Neural progenitor cell (in vitro differentiated cells): ENCODE data around the gene GSK3A. TPM values are rescaled to one million over a fixed set of nuclear protein-coding genes. Genes with fewer than 3 reads are reported as not detected.

Experiments
- DNase-seq: peaks from one replicate; pipeline ENCODE4 v3.0.0-alpha.2; 2016; ENCODE audit warnings: low spot score
- H2AFZ ChIP-seq: fragments of 200-600 bp; sonication (generic); replicated peaks from 2 replicates; pipeline ENCODE4 v1.6.1; 2016; ENCODE audit warnings: antibody characterized with exemption
- H3F3A ChIP-seq: fragments of 200-600 bp; sonication (generic); 2 replicates; pipeline ENCODE4 v1.6.1; 2016; ENCODE audit warnings: antibody characterized with exemption, low read depth
- H3K27ac ChIP-seq: fragments of 200-600 bp; sonication (generic); 2 replicates; pipeline ENCODE4 v1.5.1; 2016; ENCODE audit warnings: mild to moderate bottlenecking
- H3K27me3 ChIP-seq: fragments of 200-600 bp; sonication (generic); 2 replicates; pipeline ENCODE4 v1.6.1; 2016; ENCODE audit warnings: mild to moderate bottlenecking, moderate library complexity
- H3K36me3 ChIP-seq: fragments of 200-600 bp; sonication (generic); 2 replicates; pipeline ENCODE4 v1.5.1; 2016
- H3K4me1 ChIP-seq: fragments of 200-600 bp; sonication (generic); 2 replicates; pipeline ENCODE4 v1.6.1; 2016; ENCODE audit warnings: mixed run types
- H3K4me2 ChIP-seq: fragments of 200-600 bp; sonication (generic); 2 replicates; pipeline ENCODE4 v1.6.1; 2016
- H3K4me3 ChIP-seq: fragments of 200-600 bp; sonication (generic); 2 replicates; pipeline ENCODE4 v1.5.1; 2016
- H3K79me2 ChIP-seq: fragments of 200-600 bp; sonication (generic); 2 replicates; pipeline ENCODE4 v1.6.1; 2016; ENCODE audit warnings: low read depth
- H3K9ac ChIP-seq: fragments of 200-600 bp; sonication (generic); 2 replicates; pipeline ENCODE4 v1.6.1; 2016
- H3K9me3 ChIP-seq: fragments of 200-600 bp; sonication (generic); 2 replicates; pipeline ENCODE4 v1.5.1; 2016; ENCODE audit warnings: low read depth
- H4K20me1 ChIP-seq: fragments of 200-600 bp; sonication (generic); 2 replicates; pipeline ENCODE4 v1.6.1; 2016; ENCODE audit warnings: low read depth
- H3K27ac Mint-ChIP-seq: 3 replicates; pipeline ENCODE4 v1.8.0; 2021; ENCODE audit warnings: mixed read lengths
- H3K27me3 Mint-ChIP-seq: 2 replicates; pipeline ENCODE4 v1.8.0; 2022; ENCODE audit warnings: low read depth, mild to moderate bottlenecking, inconsistent platforms, moderate library complexity, mixed read lengths; ENCODE audit not compliant: insufficient read depth
- H3K36me3 Mint-ChIP-seq: 3 replicates; pipeline ENCODE4 v1.8.0; 2021; ENCODE audit warnings: mixed read lengths
- H3K4me1 Mint-ChIP-seq: 3 replicates; pipeline ENCODE4 v1.8.0; 2021; ENCODE audit warnings: mixed read lengths
- H3K4me3 Mint-ChIP-seq: 3 replicates; pipeline ENCODE4 v1.8.0; 2021; ENCODE audit warnings: mild to moderate bottlenecking, moderate library complexity, mixed read lengths
- H3K9me3 Mint-ChIP-seq: 3 replicates; pipeline ENCODE4 v1.8.0; 2020; ENCODE audit warnings: mixed read lengths
- EZH2 ChIP-seq: fragments of 200-600 bp; sonication (generic); IDR thresholded peaks from 2 replicates; pipeline ENCODE4 v1.6.1; 2017; ENCODE audit warnings: antibody characterized with exemption, mild to moderate bottlenecking, moderate library complexity
- EZH2phosphoT487 ChIP-seq: fragments of 200-600 bp; sonication (generic); IDR thresholded peaks from 2 replicates; pipeline ENCODE4 v1.6.1; 2017; ENCODE audit warnings: antibody characterized with exemption
- total RNA-seq: library from RNA; depleted of rRNA; stranded (reverse); fragments of >200 nt; gene quantifications from 2 replicates; pipeline ENCODE4 v1.2.3, GENCODE V29; 2015; ENCODE audit warnings: low replicate concordance
- TF ChIP-seq, protein P1 (sequence below): fragments of 200-600 bp; sonication (generic); IDR thresholded peaks from 2 replicates; pipeline ENCODE4 v1.5.1; 2017; ENCODE audit warnings: antibody characterized with exemption, mild to moderate bottlenecking

The GSK3A gene
- total RNA-seq, 1 donor from 2014 or later: 22.5 TPM

DNA sequence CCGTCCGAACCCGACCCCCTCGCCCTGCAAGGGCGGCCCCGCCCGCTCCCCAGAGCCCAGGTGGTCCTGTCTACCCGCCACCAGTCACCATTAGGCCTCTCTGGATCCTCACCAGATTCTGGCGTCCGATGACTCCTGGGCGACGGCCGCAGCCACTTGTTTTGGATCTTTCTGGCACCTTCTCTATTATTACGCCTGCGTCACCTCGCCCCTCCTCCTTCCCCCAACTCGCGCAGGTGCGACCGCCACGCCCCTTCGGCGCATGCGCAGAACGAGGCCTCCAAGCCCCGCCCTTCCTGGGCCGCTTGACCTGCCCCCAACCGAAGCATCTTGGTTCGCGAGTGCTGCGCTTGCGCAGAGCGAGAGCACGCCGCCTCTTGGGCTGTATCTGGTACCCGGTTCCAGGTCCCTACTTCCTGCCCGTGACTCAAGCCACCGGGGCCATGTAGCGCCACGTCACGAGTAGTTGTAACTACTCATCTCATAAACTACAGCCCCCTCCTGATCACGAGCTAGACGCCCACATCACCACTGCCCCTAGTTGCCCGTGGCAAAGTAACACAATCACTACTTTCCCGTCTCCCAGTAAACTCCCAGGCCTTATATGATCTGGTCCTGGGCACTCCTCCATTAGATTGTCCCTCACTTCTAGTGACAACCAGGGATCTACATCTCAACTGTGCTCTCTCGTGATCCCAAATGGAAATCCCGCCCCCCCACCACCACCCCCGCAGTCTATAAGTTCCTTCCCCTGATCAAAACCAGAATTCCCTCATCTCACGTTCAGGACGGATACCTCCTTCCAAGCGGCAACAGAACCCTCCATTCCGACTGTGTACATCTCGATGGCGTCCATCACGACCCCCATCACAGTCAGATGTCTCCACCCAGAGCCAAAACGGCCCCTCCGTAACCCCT is 24.6 kb downstream of the GSK3A start, which contains the start of gene DEDD2:
TSS of gene DEDD2 (minus strand) at position 158 of the 918 bp plus-strand sequence. CDS start 670 bp downstream, outside the sequence.
- peaks cover 4% of the 10 kb centered on the region for H3K36me3 ChIP-seq
- Mint-ChIP-seq H3K27me3 (peaks cover 5% of the 10 kb centered on the region), H3K9me3 (no peaks in the 10 kb centered on the region), H3K27ac (peak within 1 kb of the TSS; percentile 95), H3K4me3 (peak within 1 kb of the TSS; percentile 96), H3K36me3 (peaks cover 10% of the 10 kb centered on the region), H3K4me1 (peaks cover 36% of the 10 kb centered on the region)
- H3K4me3 ChIP-seq: peak within 1 kb of the TSS; percentile 77
- H3K27me3 ChIP-seq: no peaks in the 10 kb centered on the region
- peak within 1 kb of the TSS; percentile 55 for H2AFZ ChIP-seq
- H3K27ac ChIP-seq: peak within 1 kb of the TSS; percentile 89
- H3K4me1 ChIP-seq: peaks cover 28% of the 10 kb centered on the region
- H3K79me2 ChIP-seq: peaks cover 77% of the 10 kb centered on the region
- DNase-seq: peak; percentile 96
- peak within 1 kb of the TSS; percentile 84 for H3K4me2 ChIP-seq
- H3K9ac ChIP-seq: peak within 1 kb of the TSS; percentile 62
- peaks cover 24% of the 10 kb centered on the region for H3F3A ChIP-seq
- TF ChIP-seq EZH2phosphoT487 (no peak), EZH2 (no peak)
- TF ChIP-seq, protein P1, sequence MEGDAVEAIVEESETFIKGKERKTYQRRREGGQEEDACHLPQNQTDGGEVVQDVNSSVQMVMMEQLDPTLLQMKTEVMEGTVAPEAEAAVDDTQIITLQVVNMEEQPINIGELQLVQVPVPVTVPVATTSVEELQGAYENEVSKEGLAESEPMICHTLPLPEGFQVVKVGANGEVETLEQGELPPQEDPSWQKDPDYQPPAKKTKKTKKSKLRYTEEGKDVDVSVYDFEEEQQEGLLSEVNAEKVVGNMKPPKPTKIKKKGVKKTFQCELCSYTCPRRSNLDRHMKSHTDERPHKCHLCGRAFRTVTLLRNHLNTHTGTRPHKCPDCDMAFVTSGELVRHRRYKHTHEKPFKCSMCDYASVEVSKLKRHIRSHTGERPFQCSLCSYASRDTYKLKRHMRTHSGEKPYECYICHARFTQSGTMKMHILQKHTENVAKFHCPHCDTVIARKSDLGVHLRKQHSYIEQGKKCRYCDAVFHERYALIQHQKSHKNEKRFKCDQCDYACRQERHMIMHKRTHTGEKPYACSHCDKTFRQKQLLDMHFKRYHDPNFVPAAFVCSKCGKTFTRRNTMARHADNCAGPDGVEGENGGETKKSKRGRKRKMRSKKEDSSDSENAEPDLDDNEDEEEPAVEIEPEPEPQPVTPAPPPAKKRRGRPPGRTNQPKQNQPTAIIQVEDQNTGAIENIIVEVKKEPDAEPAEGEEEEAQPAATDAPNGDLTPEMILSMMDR: no peak
- peaks cover 53% of the 10 kb centered on the region for H4K20me1 ChIP-seq
- H3K9me3 ChIP-seq: no peaks in the 10 kb centered on the region

DNA sequence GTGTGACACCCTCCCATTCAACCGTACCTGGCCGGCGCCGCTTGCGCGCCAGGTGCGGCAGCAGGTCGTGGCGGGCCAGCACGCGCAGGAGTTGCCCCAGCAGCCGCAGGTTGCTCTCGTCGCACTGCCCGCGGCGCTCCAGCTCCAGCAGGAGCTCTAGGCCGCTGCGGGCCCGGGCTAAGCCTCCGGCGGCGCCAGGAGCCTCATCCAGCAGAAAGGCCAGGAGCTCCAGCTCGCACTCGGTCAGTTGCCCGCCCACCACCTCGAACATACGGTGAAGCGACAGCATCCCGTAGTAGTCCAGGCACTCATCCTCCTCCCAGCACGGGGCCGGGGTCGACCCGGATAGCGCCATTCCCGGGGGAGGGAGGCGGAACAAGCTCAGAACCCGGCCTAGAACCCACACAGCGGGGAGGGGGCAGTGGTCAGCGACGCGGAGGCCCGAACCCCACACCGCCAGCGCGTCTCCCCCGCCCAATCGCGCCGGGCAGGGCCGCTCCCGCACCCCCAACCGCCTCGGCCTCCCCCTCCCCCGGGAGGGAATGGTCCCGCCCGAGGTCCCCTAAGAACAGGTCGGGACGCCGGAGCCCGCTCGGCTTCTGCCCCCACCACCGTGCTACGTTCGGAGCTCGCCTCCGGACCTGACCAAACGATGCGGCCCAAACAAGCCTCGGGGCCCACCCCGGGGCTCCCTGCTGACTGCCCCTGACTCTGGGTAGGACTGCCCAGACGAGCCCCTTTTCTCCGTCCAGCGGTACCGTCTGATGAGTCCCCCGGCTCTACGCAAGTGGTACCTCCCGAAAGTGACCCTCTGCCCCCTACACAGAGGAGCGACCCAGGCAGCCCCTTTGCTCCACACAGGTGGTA is 25.5 kb downstream of the GSK3A start:
- DNase-seq: peak; percentile 89
- Histone ChIP-seq H3K4me2 (peak overlapping the region; percentile 84), H2AFZ (peak overlapping the region; percentile 51), H3K27me3 (no peaks in the 10 kb centered on the region), H3K4me1 (peaks cover 28% of the 10 kb centered on the region), H3F3A (peaks cover 24% of the 10 kb centered on the region), H3K9ac (peak overlapping the region; percentile 62), H4K20me1 (peaks cover 56% of the 10 kb centered on the region), H3K79me2 (peaks cover 76% of the 10 kb centered on the region), H3K36me3 (peaks cover 4% of the 10 kb centered on the region), H3K9me3 (no peaks in the 10 kb centered on the region), H3K27ac (peak overlapping the region; percentile 89), H3K4me3 (peak overlapping the region; percentile 77)
- H3K4me1 Mint-ChIP-seq: peaks cover 36% of the 10 kb centered on the region
- no peaks in the 10 kb centered on the region for H3K9me3 Mint-ChIP-seq
- peak overlapping the region; percentile 96 for H3K4me3 Mint-ChIP-seq
- H3K27ac Mint-ChIP-seq: no peak overlapping the region
- TF ChIP-seq EZH2 (no peak), EZH2phosphoT487 (no peak)
- TF ChIP-seq, protein P1: no peak
- peaks cover 7% of the 10 kb centered on the region for H3K36me3 Mint-ChIP-seq
- peaks cover 5% of the 10 kb centered on the region for H3K27me3 Mint-ChIP-seq

DNA sequence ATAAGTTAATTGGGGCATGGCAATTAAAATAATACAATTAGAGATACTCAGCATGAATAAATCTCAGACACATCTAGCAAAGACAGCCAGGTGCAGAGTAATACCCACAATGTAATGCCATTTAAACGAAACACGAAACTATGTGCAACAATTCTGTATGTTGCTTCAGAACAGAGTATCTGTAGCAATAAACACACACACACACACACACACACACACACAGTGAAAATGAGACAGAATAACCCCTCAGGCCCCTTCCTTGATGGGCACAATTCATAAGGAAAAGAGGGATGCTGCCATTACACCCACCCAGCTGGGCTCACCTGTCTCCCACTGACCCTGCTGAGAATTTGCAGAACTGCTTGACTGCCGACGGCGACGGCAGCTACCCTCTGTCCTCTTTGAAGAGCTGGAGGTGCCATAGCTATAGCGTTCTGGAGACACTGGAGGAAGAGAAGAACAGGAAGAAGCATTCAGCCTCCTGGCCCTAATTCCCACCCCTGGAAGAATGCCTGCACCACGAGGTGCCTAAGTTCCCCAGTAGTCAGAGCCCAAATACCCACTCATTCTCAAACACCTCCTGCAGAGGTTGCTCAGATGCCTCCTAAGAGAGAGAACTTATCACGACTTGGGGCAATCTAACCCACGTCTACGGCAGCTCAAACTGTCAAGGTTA is 27.5 kb downstream of the GSK3A start:
- Histone ChIP-seq H2AFZ (no peak overlapping the region), H3K9me3 (no peaks in the 10 kb centered on the region), H3K36me3 (peaks cover 4% of the 10 kb centered on the region), H3K79me2 (peaks cover 77% of the 10 kb centered on the region), H3K4me1 (peaks cover 22% of the 10 kb centered on the region), H3K27ac (no peak overlapping the region), H3K27me3 (no peaks in the 10 kb centered on the region), H3K4me3 (no peak overlapping the region), H3F3A (peaks cover 16% of the 10 kb centered on the region), H4K20me1 (peaks cover 73% of the 10 kb centered on the region), H3K9ac (no peak overlapping the region), H3K4me2 (peak overlapping the region; percentile 84)
- peaks cover 29% of the 10 kb centered on the region for H3K4me1 Mint-ChIP-seq
- TF ChIP-seq EZH2: no peak
- TF ChIP-seq EZH2phosphoT487: no peak
- TF ChIP-seq, protein P1: no peak
- H3K36me3 Mint-ChIP-seq: peaks cover 9% of the 10 kb centered on the region
- H3K4me3 Mint-ChIP-seq: peak overlapping the region; percentile 96
- H3K27me3 Mint-ChIP-seq: peaks cover 3% of the 10 kb centered on the region
- DNase-seq: no peak
- peak overlapping the region; percentile 53 for H3K27ac Mint-ChIP-seq
- H3K9me3 Mint-ChIP-seq: no peaks in the 10 kb centered on the region
